HepG2 (cell line): ENCODE measurements around the gene PIM3. TPM values are rescaled to one million over a fixed set of nuclear protein-coding genes. Genes with fewer than 3 reads are reported as not detected.

ENCODE experiments used
- AKNA ChIP-seq: sonication (generic); formaldehyde crosslinking; IDR thresholded peaks from 2 replicates; pipeline ENCODE4 v1.4.0; 2020; ENCODE audit warnings: missing genetic modification reagents, borderline replicate concordance
- CSRNP2 ChIP-seq: sonication (generic); formaldehyde crosslinking; conservative IDR thresholded peaks from 2 replicates; pipeline ENCODE4 v1.8.0; 2022; ENCODE audit warnings: low read depth, missing genetic modification reagents
- HNF4G ChIP-seq, 2 experiments: sonication (generic) in 1 of 2; formaldehyde crosslinking in 1 of 2; IDR thresholded peaks; 2 replicates each; pipeline versions ENCODE4 v1.4.0 to v1.6.1; 2011 to 2020; ENCODE audit warnings: borderline replicate concordance in 2 of 2, low read depth in 2 of 2, mild to moderate bottlenecking in 2 of 2, low read length in 1 of 2, missing genetic modification reagents in 1 of 2, moderate library complexity in 1 of 2
- NFAT5 ChIP-seq: sonication (generic); formaldehyde crosslinking; IDR thresholded peaks from 2 replicates; pipeline ENCODE4 v1.4.0; 2020; ENCODE audit warnings: missing genetic modification reagents
- PAX8 ChIP-seq: sonication (generic); formaldehyde crosslinking; IDR thresholded peaks from 2 replicates; pipeline ENCODE4 v1.8.0; 2022; ENCODE audit warnings: mild to moderate bottlenecking, missing genetic modification reagents, borderline replicate concordance
- SOX13 ChIP-seq, 3 experiments: fragments of 450-650 bp in 1 of 3; sonication (generic) in 1 of 3; formaldehyde crosslinking in 1 of 3; IDR thresholded peaks in 2 of 3; conservative IDR thresholded peaks in 1 of 3; 2 replicates each; pipeline versions ENCODE4 v1.5.0 to v1.6.1; 2016 to 2020; ENCODE audit warnings: antibody characterized with exemption in 1 of 3, mild to moderate bottlenecking in 1 of 3, missing compliant biosample characterization in 1 of 3, missing genetic modification reagents in 1 of 3, moderate library complexity in 1 of 3
- ZFP1 ChIP-seq: IDR thresholded peaks from 2 replicates; pipeline ENCODE4 v1.6.1; 2016
- ZNF224 ChIP-seq: sonication (generic); formaldehyde crosslinking; IDR thresholded peaks from 2 replicates; pipeline ENCODE4 v1.5.0; 2020; ENCODE audit warnings: mild to moderate bottlenecking, missing genetic modification reagents
- ZNF280D ChIP-seq: sonication (generic); formaldehyde crosslinking; IDR thresholded peaks from 2 replicates; pipeline ENCODE4 v1.5.1; 2020; ENCODE audit warnings: mild to moderate bottlenecking, missing genetic modification reagents
- ZNF546 ChIP-seq: sonication (generic); formaldehyde crosslinking; conservative IDR thresholded peaks from 2 replicates; pipeline ENCODE4 v1.8.1; 2023; ENCODE audit warnings: mild to moderate bottlenecking, missing genetic modification reagents
- polyA plus RNA-seq, 8 experiments: library from polyadenylated mRNA; depleted of rRNA in 3 of 8; stranded (reverse) in 7 of 8; unstranded in 1 of 8; fragments of >200 nt; fragmentation: Illumina TruSeq in 4 of 8; extraction: Trizol in 4 of 8; gene quantifications; 2 replicates each; pipeline versions ENCODE4 v1.2.1 to v1.2.3, GENCODE V29; 2011 to 2016; ENCODE audit warnings: low read depth in 4 of 8, missing spikeins in 1 of 8, mixed read lengths in 1 of 8; ENCODE audit not compliant: insufficient read depth in 1 of 8
- total RNA-seq, 5 experiments: library from RNA; depleted of rRNA; stranded (reverse); fragments of >200 nt; fragmentation: Illumina TruSeq; extraction: Trizol; gene quantifications; 2 replicates each; pipeline ENCODE4 v1.2.3, GENCODE V29; 2016; ENCODE audit warnings: low read depth in 1 of 5

PIM3 gene
- total and polyA plus RNA-seq, 2 of the 13 experiments (the other 11 are each of a cell fraction or from before 2014, with no cell fraction given), result 21.6 to 31.2 TPM

- TF ChIP-seq HNF4G (IDR thresholded peaks at IDR 0.05; ENCODE audit: borderline replicate concordance, low read depth, low read length) (0 out of 2 replicates have a peak, but pooled peaks have one; percentile 22), HNF4G (CRISPR knock-in tag; IDR thresholded peaks at IDR 0.05; ENCODE audit: borderline replicate concordance, low read depth) (no peak; the same call in 1 of the 2 replicates), ZFP1 (CRISPR knock-in tag) (no peak), ZNF546 (CRISPR knock-in tag) (no peak), ZNF224 (CRISPR knock-in tag) (no peak), NFAT5 (no peak), AKNA (CRISPR knock-in tag) (no peak), SOX13 (IDR thresholded peaks at IDR 0.05) (no peak), SOX13 (CRISPR knock-in tag; conservative IDR thresholded peaks at IDR 0.05 in 1 of 2, IDR thresholded peaks at IDR 0.05 in 1 of 2) (no peak), CSRNP2 (no peak), PAX8 (no peak), ZNF280D (CRISPR knock-in tag) (no peak)
Observed at GRCh38 chr22:49966774-49967705, 6.5 kb downstream of the PIM3 start (continued).
